Subcutaneous adipose tissue (tissue), 4 donors: ENCODE results near the gene KCNMB2. TPM values are rescaled to one million over a fixed set of nuclear protein-coding genes. Genes with fewer than 3 reads are reported as not detected.

Experiments
- total RNA-seq, 4 donors: library from RNA; depleted of rRNA; stranded (reverse); fragments of >200 nt; gene quantifications; one replicate each; pipeline ENCODE4 v1.1.0, GENCODE V29; 2016
- TF ChIP-seq, protein P1 (sequence below): fragments of 450-650 bp; IDR thresholded peaks from one replicate; pipeline ENCODE4 v1.5.1; 2016; ENCODE audit warnings: low read depth, mild to moderate bottlenecking, control low read depth, antibody characterized with exemption, moderate library complexity

KCNMB2 gene
- total RNA-seq, 4 donors from 2014 or later = not detected

DNA sequence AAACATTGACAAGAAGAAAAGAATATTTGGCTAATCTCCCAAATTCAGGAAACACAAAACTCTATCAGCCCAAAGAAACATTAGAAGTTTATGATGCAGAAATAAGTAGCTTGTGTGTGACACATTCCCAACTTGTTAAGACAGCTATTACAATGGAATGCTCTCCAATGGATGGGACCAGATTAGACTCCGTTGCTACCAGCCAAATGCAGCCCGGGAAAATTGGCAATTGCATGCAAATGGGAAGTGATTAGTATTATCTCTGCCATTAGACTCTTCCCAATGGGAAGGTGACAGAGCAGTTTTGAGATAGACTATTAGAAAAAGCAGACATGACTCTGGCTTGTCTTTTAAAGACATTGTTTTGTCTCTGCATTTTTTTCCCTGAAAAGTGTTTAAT lies 37.4 kb upstream of the KCNMB2 start:
- TF ChIP-seq, protein P1, sequence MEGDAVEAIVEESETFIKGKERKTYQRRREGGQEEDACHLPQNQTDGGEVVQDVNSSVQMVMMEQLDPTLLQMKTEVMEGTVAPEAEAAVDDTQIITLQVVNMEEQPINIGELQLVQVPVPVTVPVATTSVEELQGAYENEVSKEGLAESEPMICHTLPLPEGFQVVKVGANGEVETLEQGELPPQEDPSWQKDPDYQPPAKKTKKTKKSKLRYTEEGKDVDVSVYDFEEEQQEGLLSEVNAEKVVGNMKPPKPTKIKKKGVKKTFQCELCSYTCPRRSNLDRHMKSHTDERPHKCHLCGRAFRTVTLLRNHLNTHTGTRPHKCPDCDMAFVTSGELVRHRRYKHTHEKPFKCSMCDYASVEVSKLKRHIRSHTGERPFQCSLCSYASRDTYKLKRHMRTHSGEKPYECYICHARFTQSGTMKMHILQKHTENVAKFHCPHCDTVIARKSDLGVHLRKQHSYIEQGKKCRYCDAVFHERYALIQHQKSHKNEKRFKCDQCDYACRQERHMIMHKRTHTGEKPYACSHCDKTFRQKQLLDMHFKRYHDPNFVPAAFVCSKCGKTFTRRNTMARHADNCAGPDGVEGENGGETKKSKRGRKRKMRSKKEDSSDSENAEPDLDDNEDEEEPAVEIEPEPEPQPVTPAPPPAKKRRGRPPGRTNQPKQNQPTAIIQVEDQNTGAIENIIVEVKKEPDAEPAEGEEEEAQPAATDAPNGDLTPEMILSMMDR = no peak

DNA sequence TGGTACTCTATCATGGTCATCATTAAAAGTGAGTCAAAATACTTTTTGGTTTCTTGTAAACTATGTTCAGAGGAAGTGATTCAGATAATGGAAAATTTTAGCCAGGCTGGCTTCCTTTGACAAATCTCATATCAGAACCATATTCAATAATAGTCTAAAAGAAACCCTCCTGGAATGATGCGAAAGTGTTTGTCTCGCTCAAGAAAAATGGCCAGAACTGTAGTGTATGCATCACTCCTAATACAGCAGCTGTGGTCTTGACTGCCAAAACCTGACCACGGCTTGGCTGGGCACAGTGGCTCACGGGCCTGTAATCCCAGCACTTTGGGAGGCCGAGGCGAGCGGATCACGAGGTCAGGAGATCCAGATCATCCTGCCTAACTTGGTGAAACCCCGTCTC lies 35.6 kb upstream of the KCNMB2 start:
- TF ChIP-seq, protein P1 = no peak

DNA sequence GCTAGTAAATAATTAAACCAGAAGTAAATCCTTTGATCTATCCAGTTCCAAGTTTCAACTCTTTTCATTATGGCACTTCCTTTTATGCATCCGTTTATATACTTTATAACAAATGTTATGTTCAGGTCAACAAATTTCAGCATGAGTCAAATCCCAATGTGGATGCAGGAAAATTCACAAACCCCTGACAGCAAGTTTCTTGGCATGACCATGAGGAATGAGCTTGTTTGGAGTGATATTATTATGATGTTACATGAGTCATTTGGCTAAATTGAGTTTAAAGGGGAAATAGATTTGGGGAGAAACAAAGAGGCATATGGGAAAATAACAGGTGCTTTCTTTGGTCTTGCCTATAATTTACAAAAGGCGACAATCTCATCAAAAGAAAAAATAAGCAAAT lies 32.1 kb upstream of the KCNMB2 start:
- TF ChIP-seq, protein P1 = no peak

DNA sequence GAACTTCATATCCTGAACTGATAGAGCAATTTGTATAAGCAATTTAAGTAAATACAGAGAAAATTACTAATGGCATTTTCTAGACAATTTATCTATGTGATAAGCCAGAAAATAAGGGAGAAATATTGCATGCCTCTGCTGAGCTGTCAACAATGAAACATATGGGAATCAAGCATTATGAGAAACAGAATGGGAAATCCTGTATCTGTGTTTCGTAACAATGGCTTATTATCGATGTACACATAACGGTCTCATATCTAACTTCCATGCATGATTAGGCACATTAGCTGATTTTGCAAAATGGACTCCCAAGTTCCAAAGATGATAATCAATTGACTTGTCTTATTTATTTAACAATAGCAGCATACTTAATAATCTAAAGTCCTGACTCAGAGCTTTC lies 30.4 kb upstream of the KCNMB2 start:
- TF ChIP-seq, protein P1 = no peak

DNA sequence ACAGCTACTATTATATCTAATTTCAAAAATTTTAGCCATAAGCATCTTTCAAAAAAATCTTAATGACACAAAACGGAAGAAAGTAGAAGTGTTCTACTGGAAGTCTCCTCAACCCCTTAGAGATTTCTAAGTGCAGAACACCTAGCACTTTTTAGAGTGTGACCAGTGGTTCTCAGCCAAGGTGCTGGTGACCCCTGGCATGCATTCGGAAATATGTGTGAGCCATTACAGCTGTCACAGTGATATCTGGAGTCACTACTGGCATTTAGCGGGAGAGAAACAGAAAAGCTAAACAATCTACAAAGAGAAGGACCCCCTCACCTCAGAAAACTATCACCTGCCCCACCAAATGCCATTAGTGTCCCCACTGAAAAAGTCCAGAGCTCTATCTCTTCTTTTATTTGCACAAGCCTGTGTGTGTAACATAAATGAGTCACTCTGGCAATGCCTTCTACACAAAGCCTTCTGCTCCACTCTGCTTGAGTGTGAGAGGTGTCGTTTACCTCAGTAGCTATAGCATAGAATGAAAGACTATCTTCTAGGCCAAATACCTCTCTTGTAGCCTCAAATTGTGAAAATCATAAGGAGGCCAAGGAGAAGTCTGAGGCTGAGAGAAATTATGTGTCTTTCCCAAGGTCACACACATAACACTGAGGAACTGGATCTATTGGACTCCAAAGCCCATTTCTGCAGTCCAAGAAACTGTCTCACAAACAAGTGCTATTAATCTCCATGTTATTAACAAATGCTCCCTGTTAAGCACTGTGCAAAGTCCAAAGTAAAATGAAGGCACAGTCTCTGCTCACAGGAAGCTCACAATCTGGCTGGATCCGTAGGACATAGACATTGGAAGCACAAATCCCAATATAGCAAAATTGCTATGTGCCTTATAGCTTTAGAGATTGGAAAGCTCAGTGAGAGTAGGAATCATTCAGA lies 28.5 kb upstream of the KCNMB2 start:
- TF ChIP-seq, protein P1 = no peak

DNA sequence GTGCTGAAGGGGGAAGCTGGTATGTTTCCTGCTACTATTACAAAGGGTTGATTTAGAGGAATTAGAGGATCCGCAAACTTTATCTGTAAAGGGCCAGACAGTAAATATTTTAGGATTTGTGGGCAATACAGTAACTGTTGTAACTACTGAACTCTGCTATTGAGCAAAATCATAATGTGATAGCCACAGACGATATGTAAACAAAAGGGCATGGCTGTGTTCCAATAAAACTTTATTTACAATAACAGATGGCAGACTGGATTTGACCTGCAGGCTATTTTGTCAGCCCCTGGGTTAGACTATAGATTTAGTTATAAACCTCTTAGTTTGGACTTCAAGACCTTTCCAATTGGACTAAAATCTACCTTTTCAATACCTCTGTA lies 27.8 kb upstream of the KCNMB2 start:
- TF ChIP-seq, protein P1 = no peak

DNA sequence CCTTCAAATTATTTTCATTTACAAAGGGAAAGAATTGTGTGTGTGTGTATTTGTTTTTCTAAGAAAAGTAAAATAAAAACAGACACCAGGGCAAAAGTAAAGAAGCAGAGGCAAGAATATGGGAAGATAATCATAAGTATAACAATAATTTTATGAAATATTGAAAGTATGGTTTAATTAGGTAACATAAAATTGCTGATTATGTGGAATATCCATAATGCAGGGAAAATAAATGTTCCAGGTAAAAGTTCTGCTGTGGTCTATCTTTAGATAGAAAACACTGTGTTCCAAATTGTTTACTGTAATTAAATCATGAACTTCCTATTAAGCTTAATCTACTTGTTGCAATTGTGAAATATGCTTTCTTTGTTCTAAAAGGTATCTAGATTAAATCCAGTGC lies 25.7 kb upstream of the KCNMB2 start:
- TF ChIP-seq, protein P1 = no peak
